ENCODE measurements around the gene TMEM184A.

DNA sequence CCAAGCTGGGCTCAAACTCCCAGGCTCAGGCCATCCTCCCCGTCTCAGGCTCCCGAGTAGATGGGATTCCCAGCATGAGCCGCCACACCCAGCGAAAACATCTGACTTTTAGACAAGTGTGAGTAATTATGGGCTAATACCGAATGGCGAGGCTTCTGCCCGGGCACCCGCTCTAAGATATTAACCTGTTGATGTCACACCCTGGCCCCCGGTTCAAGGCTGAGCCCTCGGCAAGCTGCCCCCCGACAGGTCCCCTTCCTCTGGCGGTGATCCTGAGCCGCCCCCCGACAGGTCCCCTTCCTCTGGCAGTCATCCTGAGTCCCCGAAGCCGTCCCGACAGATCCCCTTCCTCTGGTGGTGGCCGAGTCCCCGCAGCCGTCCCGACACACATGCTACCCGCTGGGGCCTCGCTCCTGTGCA lies 8.6 kb upstream of the TMEM184A start:
- TF ChIP-seq CTCF (IDR thresholded peaks at IDR 0.05) (no peak), POLR2A (IDR thresholded peaks at IDR 0.05) (no peak), POLR2AphosphoS5 (IDR thresholded peaks at IDR 0.05) (no peak), EP300 (IDR thresholded peaks at IDR 0.05) (no peak)
